Loucy (cell line): ENCODE data around the gene CCDC178.

ENCODE experiments used
- H2AFZ ChIP-seq: fragments of 200-600 bp; sonication (generic); 2 replicates; pipeline ENCODE4 v1.6.0; 2016; ENCODE audit warnings: antibody characterized with exemption, mild to moderate bottlenecking, low read length, moderate library complexity
- H3F3A ChIP-seq: fragments of 200-600 bp; 2 replicates; pipeline ENCODE4 v1.6.0; 2016; ENCODE audit warnings: antibody characterized with exemption, low read depth, mild to moderate bottlenecking
- H3K27me3 ChIP-seq: fragments of 200-600 bp; sonication (generic); 2 replicates; pipeline ENCODE4 v1.6.1; 2014; ENCODE audit warnings: low read length, mild to moderate bottlenecking; ENCODE audit not compliant: insufficient read depth, poor library complexity, severe bottlenecking
- H3K36me3 ChIP-seq: fragments of 200-600 bp; sonication (generic); 2 replicates; pipeline ENCODE4 v1.6.1; 2016; ENCODE audit warnings: low read length; ENCODE audit not compliant: insufficient read depth
- H3K4me1 ChIP-seq: fragments of 200-600 bp; sonication (generic); 2 replicates; pipeline ENCODE4 v1.5.1; 2014; ENCODE audit warnings: low read length, mild to moderate bottlenecking; ENCODE audit not compliant: insufficient read depth, poor library complexity, severe bottlenecking
- H3K4me2 ChIP-seq: fragments of 200-600 bp; sonication (generic); 2 replicates; pipeline ENCODE4 v1.6.0; 2014; ENCODE audit warnings: antibody characterized with exemption, low read length, low read depth, mild to moderate bottlenecking; ENCODE audit not compliant: poor library complexity, severe bottlenecking
- H3K4me3 ChIP-seq: fragments of 200-600 bp; sonication (generic); 2 replicates; pipeline ENCODE4 v1.5.1; 2014; ENCODE audit warnings: low read length, mild to moderate bottlenecking, mixed read lengths; ENCODE audit not compliant: poor library complexity, severe bottlenecking
- H3K79me2 ChIP-seq: fragments of 200-600 bp; sonication (generic); 2 replicates; pipeline ENCODE4 v1.6.1; 2014; ENCODE audit warnings: low read length; ENCODE audit not compliant: insufficient read depth
- H3K9ac ChIP-seq: fragments of 200-600 bp; sonication (generic); 2 replicates; pipeline ENCODE4 v1.6.0; 2014; ENCODE audit warnings: mild to moderate bottlenecking, low read depth, low read length, moderate library complexity; ENCODE audit not compliant: poor library complexity, severe bottlenecking
- H3K9me2 ChIP-seq: fragments of 200-600 bp; sonication (generic); replicated peaks from 2 replicates; pipeline ENCODE4 v1.6.1; 2016; ENCODE audit warnings: low read depth, low read length, mixed read lengths
- H3K9me3 ChIP-seq: fragments of 200-600 bp; sonication (generic); 2 replicates; pipeline ENCODE4 v1.6.1; 2014; ENCODE audit warnings: mild to moderate bottlenecking, antibody characterized with exemption, low read length, low read depth; ENCODE audit not compliant: insufficient read depth
- H4K20me1 ChIP-seq: fragments of 200-600 bp; sonication (generic); 2 replicates; pipeline ENCODE4 v1.6.0; 2014; ENCODE audit warnings: antibody characterized with exemption, low read length, mild to moderate bottlenecking; ENCODE audit not compliant: insufficient read depth, poor library complexity, severe bottlenecking
- EZH2phosphoT487 ChIP-seq: fragments of 200-600 bp; IDR thresholded peaks from 2 replicates; pipeline ENCODE4 v1.6.1; 2018; ENCODE audit warnings: antibody characterized with exemption, mild to moderate bottlenecking, moderate library complexity, borderline replicate concordance
- TF ChIP-seq, protein P1 (sequence below): fragments of 200-600 bp; sonication (generic); conservative IDR thresholded peaks from 2 replicates; pipeline ENCODE4 v1.5.1; 2014; ENCODE audit warnings: mild to moderate bottlenecking, antibody characterized with exemption, low read length

CCDC178 gene

DNA sequence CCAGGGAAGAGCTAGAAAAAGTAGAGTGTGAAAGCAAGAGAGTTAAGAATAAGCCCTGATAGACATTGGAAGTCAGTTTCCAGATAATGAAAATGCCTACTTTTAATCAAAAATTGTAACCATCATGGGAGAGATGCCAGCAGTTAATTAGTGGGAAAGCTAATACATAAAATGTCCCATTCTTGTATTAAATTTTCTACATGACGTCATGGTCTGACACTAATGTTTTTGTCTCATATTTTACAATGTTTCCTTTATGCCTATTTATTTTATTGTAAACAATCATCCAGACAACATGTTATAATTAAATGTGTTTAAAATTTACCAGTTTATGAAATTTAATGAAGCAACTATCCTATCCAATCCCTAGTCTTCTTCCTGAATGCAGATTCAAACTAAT lies 26.3 kb upstream of the CCDC178 start:
- Histone ChIP-seq H3K79me2 (no peaks in the 10 kb centered on the region), H3K27me3 (no peaks in the 10 kb centered on the region), H3K4me3 (no peak overlapping the region), H3K9me2 (no peaks in the 10 kb centered on the region), H3K36me3 (no peaks in the 10 kb centered on the region), H2AFZ (no peak overlapping the region), H3F3A (no peaks in the 10 kb centered on the region), H3K4me2 (no peak overlapping the region), H3K9me3 (no peaks in the 10 kb centered on the region), H4K20me1 (no peaks in the 10 kb centered on the region), H3K9ac (no peak overlapping the region), H3K4me1 (peaks cover 10% of the 10 kb centered on the region)
- TF ChIP-seq EZH2phosphoT487 = no peak
- TF ChIP-seq, protein P1, sequence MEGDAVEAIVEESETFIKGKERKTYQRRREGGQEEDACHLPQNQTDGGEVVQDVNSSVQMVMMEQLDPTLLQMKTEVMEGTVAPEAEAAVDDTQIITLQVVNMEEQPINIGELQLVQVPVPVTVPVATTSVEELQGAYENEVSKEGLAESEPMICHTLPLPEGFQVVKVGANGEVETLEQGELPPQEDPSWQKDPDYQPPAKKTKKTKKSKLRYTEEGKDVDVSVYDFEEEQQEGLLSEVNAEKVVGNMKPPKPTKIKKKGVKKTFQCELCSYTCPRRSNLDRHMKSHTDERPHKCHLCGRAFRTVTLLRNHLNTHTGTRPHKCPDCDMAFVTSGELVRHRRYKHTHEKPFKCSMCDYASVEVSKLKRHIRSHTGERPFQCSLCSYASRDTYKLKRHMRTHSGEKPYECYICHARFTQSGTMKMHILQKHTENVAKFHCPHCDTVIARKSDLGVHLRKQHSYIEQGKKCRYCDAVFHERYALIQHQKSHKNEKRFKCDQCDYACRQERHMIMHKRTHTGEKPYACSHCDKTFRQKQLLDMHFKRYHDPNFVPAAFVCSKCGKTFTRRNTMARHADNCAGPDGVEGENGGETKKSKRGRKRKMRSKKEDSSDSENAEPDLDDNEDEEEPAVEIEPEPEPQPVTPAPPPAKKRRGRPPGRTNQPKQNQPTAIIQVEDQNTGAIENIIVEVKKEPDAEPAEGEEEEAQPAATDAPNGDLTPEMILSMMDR = no peak

DNA sequence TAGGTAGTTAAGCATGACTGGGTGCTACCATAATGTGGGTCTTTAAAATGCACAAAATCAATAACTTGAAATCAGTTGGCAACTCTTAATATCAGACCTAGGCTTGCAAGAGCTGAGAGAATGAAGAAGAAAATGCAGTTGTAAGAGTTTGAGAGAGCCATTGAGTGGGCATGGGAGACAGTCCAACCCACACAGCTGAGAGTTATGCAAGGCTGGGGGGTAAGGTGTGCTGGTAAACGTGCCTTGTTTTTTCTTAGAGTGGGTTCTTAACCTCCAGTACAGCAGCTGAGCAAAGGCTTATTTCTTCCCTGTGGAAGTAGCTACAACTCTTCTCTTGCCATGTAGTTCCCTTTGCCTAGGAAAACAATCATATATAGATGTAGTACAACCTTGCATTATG lies 20.2 kb upstream of the CCDC178 start:
- H3K36me3 ChIP-seq = no peaks in the 10 kb centered on the region
- no peaks in the 10 kb centered on the region for H3F3A ChIP-seq
- no peaks in the 10 kb centered on the region for H3K9me3 ChIP-seq

DNA sequence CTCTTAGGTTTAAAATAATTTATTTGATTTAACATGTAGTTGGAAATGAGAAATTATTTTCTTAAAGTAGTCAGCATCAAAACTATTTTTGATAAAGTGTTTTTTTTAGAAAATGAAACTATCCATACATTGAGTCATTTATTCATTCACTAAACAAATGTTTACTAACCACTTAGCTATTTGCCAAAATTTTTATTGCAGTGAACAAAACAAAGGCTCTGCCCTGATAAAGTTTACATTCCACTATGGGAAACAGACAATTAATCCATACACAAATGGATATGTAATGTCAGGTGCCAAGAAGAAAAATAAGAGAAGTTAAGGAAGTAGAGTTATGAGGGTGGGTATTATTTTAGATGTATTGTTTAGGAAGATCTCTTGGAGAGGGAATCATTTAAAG lies 19.1 kb upstream of the CCDC178 start:
- H3K4me2 ChIP-seq = no peak overlapping the region
- no peak overlapping the region for H3K9ac ChIP-seq
- no peak overlapping the region for H3K4me3 ChIP-seq
- no peaks in the 10 kb centered on the region for H4K20me1 ChIP-seq
- no peak for TF ChIP-seq EZH2phosphoT487
- TF ChIP-seq, protein P1 = no peak
- H3K79me2 ChIP-seq = no peaks in the 10 kb centered on the region
- H3K27me3 ChIP-seq = no peaks in the 10 kb centered on the region
- no peaks in the 10 kb centered on the region for H3K36me3 ChIP-seq
- H3K9me3 ChIP-seq = no peaks in the 10 kb centered on the region
- no peaks in the 10 kb centered on the region for H3F3A ChIP-seq
- 0 out of 2 replicates have a peak overlapping the region, but pooled peaks have one; percentile 21 for H2AFZ ChIP-seq
- peaks cover 13% of the 10 kb centered on the region for H3K4me1 ChIP-seq
- H3K9me2 ChIP-seq = no peaks in the 10 kb centered on the region

More for the DNA sequence above, 20.2 kb upstream of the CCDC178 start:
- no peak overlapping the region for H3K4me2 ChIP-seq
- no peaks in the 10 kb centered on the region for H3K9me2 ChIP-seq
- H2AFZ ChIP-seq = no peak overlapping the region
- TF ChIP-seq EZH2phosphoT487 = no peak
- TF ChIP-seq, protein P1 = no peak
- H3K4me1 ChIP-seq = peaks cover 13% of the 10 kb centered on the region
- H3K9ac ChIP-seq = no peak overlapping the region
- H3K27me3 ChIP-seq = no peaks in the 10 kb centered on the region
- H3K4me3 ChIP-seq = no peak overlapping the region
- H4K20me1 ChIP-seq = no peaks in the 10 kb centered on the region
- no peaks in the 10 kb centered on the region for H3K79me2 ChIP-seq
